Body of pancreas (tissue), 4 donors: Measurements from ENCODE around the gene SLC25A42.

ENCODE experiments used
- POLR2A ChIP-seq, 3 donors: fragments of 450-650 bp; IDR thresholded peaks; one replicate each; pipeline ENCODE4 v1.6.1; 2016; ENCODE audit warnings: antibody characterized with exemption in 3 of 3, mild to moderate bottlenecking in 2 of 3
- TF ChIP-seq, protein P1 (sequence below), 7 experiments: fragments of 450-650 bp in 4 of 7; fragments of 200-600 bp in 3 of 7; sonication (generic) in 3 of 7; IDR thresholded peaks; one replicate each; pipeline ENCODE4 v1.5.1; 2016 to 2019; ENCODE audit warnings: antibody characterized with exemption in 7 of 7

GRCh38 chr19:19123386-19123785 lies 59.6 kb downstream of the SLC25A42 start:
- no peak for TF ChIP-seq POLR2A (IDR thresholded peaks at IDR 0.05)
- TF ChIP-seq, protein P1, sequence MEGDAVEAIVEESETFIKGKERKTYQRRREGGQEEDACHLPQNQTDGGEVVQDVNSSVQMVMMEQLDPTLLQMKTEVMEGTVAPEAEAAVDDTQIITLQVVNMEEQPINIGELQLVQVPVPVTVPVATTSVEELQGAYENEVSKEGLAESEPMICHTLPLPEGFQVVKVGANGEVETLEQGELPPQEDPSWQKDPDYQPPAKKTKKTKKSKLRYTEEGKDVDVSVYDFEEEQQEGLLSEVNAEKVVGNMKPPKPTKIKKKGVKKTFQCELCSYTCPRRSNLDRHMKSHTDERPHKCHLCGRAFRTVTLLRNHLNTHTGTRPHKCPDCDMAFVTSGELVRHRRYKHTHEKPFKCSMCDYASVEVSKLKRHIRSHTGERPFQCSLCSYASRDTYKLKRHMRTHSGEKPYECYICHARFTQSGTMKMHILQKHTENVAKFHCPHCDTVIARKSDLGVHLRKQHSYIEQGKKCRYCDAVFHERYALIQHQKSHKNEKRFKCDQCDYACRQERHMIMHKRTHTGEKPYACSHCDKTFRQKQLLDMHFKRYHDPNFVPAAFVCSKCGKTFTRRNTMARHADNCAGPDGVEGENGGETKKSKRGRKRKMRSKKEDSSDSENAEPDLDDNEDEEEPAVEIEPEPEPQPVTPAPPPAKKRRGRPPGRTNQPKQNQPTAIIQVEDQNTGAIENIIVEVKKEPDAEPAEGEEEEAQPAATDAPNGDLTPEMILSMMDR (IDR thresholded peaks at IDR 0.05) = no peak
